D341Med (cell line): ENCODE data around the gene C19orf25.
A peak's percentile ranks its signal among the peaks of the same experiment; 100 is the strongest.

ENCODE experiments used
- DNase-seq: peaks from one replicate; pipeline ENCODE4 v3.0.0; 2012; ENCODE audit warnings: low spot score

The C19orf25 gene

DNA sequence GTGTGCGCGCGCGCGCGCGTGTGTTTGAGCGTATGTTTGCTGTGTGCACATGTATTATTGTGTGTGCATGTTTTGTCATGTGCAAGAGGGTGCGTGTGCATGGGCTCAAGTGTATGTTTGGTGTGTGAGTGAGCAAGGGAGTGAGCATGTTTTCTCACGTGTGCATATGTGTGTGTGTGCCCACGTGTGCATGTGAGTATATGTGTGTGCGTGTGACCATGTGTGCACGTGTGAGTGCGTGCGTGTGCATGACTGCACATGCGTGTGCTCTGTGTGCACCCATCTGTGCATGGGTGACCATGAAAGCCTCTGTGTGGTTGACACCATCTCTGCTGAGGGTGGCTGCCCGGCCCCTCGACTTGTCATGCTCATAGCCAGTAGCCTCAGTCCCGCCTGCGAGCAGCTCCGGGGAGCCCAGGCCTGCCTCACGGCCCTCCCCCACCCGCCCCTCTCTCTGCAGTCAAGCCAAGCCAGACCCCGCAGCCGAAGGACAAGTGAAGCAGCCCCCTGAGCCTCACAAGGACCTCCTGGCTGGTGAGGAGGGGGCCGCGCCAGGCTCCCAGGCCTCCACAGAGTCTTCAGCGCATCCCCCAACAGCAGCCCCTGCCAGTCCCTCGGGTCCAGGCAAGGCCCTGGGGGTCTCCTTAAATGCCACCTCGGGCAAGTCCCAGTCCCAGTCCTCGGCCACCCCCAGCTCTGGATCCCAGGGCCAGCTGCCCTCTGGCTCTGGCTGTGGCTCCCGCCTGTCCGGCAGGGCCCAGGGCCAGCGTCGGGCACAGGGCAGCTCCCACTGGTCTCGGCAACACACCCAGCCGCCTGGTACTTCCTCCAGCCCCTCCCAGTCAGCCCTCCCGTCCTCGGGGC is 17.9 kb upstream of the C19orf25 start:
- DNase-seq, result no peak

DNA sequence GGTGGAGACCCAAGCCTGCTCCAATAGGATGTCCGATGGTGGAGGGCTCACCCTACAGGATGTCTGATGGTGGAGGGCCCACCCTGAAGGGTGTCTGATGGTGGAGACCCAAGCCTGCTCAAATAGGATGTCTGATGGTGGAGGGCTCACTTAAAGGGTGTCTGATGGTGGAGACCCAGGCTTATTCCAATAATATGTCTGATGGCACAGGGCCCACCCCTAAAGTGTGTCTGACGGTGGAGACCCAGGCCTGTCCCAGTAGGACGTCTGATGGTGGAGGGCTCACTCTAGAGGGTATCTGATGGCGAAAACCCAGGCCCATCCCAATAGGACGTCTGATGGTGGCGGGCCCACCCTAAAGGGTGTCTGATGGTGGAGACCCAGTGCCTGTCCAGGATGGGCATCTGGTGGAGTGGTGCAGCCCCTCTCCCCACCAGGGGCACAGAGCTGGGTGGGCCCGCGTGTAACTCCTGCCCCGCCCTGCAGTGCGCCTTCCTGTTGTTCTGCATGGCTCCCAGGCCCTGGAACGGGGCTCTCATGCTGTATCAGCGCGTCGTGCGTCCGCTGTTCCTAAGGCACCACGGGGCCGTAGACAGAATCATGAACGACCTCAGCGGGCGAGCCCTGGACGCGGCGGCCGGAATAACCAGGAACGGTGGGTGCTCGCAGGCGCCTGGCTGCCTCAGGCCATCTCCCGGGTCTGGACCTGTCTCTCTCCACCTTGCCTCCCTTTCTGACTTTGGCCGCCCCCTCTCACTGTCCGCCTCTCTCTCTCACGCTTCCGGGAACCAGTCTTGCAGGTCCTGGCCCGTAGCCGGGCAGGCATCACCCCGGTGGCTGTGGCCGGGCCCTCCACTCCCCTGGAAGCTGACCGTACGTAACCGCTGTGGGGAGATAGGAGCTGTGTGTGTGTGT is 17.0 kb upstream of the C19orf25 start:
- DNase-seq, result no peak

DNA sequence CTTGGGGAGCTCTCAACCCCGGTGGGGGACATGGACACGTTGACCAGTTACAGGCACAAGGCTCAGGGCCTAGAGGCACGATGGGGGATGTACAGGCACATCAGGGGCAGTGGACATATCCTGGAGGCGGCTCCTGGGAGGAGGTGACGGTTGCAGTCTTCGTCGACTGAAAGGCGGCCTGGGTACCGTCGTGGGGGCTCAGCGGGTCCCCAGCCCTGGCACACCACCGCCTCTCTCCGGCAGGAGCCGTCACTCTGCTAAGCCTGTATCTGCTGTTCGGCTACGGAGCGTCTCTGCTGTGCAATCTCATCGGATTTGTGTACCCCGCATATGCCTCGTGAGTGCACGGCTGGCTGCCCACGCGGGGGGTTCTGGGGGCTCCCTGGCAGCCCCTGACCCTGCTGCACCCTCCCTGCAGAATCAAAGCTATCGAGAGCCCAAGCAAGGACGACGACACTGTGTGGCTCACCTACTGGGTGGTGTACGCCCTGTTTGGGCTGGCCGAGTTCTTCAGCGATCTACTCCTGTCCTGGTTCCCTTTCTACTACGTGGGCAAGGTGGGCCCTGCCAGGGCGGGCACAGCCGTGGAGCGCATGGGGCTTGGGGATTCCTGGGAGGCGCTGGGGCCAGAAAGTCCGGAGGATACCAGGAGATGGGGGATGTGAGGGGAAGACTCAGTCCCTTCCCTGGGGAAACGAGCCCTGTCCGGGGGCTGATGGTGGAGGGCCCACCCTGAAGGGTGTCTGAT is 16.2 kb upstream of the C19orf25 start:
- DNase-seq, result no peak

DNA sequence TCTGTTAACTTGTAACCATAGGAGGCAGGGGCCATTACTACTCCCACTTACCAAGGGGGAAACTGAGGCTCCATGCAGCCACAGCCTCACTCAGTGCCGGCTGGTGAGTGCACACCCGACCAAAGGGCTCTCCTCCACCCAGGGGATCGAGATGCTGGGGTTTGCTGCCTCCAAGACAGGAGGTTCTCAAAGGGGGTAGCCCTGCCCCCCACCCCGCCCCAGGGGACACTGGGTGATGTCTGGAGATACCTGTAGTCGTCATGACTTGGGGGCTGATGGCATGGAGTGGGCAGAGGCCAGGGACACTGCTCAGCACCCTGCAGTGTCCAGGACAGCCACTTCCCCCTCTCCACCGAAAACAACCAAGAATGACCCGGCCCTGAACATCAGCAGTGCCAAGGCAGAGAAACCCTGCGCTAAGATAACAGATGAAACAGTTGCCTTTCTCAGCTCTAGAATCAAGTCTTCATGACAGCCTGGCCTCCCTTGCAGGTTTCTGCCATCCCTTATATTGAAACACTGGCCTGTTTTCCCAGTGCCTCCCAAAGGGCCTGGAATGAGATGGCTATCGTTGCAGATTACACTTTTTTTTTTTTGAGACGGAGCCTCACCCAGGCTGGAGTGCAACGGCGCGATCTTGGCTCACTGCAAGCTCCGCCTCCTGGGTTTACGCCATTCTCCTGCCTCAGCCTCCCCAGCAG is 15.2 kb upstream of the C19orf25 start:
- DNase-seq, result no peak

DNA sequence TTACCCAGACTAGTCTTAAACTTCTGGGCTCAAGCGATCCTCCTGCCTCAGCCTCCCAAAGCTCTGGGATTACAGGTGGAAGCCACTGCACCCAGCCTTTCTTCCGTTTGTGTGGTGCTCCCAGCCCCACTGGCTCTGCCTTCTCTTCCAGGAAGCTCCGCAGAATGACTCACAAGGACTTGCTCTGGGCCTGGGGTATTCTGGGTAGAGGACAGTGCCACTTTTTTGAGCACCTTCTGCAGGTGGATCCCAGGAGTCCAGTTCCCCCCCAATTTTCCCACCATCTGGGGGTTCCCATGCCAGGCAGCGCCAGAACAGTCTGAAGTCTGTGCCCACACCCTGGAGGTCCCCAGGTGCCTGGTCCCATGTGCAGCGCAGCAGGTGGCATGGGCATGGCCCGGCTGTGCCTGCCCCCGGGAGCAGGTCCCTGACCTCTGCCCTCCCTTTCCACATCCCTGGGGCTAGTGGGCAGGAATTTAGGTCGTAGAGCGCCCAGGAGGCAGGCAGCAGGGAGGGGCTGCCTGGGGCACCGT is 13.5 kb upstream of the C19orf25 start:
- DNase-seq, result no peak

DNA sequence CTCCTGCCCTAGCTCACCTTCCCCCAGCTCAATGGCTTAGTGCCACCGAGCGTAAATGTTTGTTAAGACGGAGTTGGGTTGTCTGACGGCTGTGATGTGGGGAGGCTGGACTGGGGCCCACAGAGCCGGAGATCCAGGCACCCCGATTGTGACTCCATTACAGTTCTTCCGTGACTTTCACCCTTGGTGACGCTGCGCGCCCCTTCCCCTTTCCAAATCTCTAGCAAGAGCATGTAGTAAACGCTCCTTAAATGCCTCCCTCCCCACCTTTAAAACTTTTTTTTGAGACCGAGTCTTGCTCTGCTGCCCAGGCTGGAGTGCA is 12.8 kb upstream of the C19orf25 start:
- no peak for DNase-seq

DNA sequence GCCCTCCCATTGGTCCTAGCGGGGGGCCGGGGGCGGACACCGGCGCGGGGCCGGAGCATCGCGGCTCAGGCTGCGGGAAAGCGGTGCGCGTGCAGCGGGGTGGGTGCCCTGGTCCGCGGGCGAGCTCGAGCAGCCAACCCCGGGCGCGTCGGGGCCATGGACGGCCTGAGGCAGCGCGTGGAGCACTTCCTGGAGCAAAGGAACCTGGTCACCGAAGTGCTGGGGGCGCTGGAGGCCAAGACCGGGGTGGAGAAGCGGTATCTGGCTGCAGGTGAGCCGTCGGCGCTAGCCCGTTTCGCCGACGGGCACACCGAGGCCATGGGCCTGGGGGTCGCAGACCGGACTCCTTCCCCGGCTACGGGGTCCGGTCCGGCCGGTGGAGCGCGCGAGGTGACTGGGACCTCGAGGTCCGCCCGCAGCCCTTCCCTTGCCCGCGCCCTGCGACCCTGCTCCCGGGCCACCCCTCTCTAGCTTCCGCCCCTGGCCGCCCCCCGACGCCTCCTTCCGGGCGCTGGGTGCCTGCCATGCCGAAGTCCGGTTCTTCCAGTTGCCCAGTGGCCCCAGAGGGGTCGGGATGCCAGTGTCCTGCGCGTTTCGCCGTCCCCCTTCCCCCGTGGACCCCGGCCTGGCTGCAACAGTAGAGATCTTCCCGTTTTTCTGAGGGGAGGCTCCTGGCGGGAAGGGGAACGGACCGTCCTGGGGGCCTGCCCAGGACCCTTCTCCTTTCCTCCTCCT is 12.3 kb upstream of the C19orf25 start, which contains the start of gene REEP6:
TSS of gene REEP6 (plus strand) at position 68 of the 735 bp plus-strand sequence. CDS start at position 157, 89 bp downstream.
- DNase-seq, result no peak

DNA sequence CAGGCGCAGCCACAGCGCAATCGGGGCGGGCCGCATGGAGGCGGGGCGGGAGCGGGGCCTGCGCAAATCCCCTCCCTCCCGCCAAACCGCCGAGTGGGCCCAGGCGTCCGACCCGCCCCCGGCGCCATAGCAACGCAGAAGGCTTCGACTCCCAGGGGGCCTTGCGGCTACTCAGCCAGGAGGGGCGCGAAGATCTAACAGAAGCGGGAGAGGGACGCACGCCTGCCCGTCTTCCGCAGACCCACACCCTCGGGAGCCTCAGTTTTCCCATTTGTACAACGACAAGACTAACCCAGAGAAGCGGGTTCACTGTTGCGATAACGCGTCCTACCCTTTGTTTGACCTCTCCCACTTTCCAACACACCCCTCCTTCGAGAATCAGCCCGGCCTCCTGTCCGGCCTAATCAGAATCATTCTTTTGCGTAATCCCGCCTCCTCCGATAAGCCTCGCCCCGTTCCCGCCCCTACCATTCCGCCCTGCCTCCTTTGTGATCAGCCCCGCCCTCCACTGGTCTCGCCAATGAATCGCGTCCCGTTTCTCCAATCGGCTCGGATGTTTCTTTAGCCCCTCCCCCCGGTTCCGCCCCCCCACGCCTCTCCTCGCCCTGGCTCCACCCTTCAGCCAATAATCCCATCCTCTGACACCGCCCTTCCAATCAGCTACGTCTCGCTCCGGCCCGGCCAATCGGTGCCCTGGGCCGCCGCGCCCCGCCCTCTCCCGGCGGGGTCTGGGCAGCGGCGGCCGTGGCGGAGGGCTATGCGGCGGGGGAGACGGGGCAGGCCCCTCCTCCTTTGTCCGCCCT is 11.5 kb upstream of the C19orf25 start, which contains the start of gene PCSK4:
TSS of gene PCSK4 (minus strand) at position 40 of the 803 bp plus-strand sequence. CDS start at position 36, 4 bp downstream.
- peak; percentile 97 for DNase-seq

DNA sequence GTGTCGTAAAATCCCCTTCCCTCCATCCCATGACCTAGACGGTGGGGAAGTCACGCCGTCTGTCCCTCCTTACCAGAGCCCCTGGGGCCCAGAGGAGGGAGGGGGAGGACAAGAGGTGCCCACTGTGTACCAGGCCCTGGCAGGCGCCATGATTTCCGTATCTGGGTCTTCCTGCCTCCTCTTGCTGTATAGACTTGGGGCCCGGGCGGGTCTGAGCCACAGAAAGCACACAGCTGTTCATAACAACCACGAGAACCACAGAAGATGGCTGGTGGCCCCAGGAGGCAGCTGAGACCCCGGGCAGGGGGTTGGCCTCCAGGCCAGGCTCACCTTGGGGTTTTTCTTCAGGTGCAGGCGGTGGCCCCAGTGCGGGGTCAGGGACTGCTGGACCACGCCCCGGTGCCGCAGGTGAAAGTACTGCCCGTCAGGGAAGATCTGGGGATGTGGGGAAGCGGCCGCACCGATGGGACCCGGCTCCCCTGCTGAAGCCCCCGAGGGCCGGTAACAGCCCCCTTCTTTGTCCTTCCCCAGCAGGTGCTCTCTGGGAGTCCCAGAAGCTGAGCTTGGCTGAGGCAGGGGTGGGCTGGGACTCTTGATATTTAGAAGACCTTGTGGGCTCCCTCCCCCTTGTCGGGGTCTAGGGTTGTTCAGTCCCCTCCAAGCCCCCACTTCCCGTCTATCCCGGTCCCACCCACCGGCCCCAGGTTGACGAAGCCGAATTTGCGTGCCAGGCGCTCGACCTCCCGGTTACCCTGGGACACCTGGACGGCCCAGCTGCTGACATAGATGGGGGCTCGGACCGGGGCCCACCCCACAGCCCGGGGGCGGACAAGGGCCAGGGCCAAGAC is 10.7 kb upstream of the C19orf25 start:
- no peak for DNase-seq

DNA sequence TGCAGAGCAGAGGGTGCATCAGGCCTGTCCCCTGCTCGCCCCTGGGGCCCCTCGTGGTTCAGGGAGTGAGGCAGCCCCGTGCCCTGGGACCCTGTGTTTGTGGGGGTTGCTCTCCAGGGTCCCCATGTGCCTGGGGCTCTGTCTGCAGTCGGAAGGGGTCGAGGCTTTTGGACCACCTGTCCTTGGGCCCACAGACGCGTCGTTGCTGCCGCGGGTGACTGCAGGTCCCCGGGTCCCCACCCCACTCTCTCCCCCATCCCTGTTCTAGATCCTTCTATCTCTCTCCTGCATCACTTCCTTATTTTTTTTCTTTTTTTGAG is 9.2 kb upstream of the C19orf25 start:
- DNase-seq, result no peak

DNA sequence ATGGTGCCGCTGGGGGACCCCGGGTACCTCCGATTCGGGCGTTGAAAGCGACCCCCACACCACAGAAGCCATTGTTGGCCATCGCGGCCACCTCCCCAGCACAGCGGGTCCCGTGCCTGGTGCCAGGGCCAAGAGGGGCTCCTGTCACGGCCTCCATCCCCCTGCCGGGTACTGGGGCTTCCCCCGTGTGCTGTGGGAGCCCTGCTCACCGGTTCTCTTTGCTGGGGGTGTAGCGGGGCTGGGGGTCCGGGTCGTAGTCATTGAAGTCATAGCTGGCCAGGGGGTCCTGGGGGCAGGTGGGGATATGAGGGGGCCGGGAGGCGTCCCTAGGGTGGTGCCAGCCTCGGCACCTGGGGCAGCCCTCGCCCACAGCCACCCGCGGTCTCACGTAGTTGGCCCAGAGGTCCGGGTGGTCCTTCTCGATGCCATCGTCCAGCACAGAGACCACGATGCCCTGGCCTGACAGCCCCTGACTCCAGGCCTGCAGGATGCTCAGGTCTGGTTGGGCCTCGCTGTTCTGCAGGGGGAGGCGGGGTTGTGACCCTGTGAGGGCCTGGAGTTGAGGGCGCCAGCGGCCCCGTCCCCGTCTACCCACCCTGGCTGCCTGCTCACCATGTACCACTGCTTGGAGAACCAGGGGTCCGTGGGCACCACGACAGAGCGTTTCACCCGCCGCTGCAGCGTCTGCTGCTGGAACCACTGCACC is 8.7 kb upstream of the C19orf25 start:
- DNase-seq, result no peak

DNA sequence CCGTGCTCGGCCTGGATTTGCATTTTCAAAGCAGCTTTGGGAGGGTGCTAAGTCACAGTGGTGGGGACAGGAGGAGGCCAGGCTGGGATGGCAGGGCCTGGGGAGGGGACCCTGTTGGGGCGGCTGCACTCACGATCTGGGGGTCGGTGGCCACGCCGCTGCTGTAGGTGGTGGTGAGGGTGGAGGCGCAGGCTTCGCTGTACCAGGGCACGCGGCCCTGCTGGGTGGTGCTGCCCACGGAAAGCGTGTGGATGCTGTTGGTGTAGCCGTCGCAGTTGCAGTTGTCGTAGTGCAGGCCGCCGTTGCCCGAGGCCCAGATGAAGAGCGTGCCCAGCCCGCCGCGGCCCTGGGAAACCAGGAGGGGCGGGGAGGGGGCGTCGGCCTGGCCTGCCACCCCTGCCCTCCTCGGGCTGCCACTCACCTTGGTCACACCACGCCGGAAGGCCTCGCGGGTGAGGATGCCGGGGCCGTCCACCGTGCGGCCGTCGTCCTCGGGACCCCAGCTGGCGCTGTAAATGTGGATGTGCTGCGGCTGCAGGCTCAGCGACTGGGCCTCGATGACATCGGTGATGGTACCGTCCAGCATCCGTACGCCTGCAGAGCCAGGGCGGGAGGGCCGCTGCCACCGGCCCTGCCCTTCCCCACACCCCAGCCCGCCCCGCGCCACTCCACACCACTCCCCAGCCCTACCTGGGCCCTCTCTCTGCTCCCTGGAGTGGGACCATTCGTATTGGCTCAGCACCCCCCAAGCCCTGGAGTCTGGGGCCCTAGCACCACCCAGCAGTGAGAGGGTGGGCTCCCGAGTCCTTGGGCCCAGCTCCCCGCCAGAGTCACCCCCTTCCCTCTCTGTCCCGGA is 7.9 kb upstream of the C19orf25 start:
- DNase-seq, result no peak

DNA sequence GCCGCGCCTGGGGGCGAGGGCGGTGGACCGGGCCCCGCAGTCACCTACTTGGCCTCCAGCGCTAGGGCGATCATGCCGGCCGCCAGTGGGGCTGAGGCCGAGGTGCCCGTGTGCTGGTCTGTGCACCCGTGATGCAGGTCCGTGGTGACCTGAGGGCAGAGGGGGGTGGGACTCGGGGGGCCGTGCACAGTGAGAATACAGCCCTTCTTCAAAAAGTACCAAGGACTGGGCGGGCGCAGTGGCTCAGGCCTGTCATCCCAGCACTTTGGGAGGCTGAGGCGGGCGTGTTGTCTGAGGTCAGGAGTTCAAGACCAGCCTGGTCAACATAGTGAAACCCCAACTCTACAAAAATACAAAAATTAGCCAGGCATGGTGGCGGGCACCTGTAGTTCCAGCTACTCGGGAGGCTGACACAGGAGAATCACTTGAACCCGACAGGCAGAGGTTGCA is 5.0 kb upstream of the C19orf25 start:
- DNase-seq, result no peak

DNA sequence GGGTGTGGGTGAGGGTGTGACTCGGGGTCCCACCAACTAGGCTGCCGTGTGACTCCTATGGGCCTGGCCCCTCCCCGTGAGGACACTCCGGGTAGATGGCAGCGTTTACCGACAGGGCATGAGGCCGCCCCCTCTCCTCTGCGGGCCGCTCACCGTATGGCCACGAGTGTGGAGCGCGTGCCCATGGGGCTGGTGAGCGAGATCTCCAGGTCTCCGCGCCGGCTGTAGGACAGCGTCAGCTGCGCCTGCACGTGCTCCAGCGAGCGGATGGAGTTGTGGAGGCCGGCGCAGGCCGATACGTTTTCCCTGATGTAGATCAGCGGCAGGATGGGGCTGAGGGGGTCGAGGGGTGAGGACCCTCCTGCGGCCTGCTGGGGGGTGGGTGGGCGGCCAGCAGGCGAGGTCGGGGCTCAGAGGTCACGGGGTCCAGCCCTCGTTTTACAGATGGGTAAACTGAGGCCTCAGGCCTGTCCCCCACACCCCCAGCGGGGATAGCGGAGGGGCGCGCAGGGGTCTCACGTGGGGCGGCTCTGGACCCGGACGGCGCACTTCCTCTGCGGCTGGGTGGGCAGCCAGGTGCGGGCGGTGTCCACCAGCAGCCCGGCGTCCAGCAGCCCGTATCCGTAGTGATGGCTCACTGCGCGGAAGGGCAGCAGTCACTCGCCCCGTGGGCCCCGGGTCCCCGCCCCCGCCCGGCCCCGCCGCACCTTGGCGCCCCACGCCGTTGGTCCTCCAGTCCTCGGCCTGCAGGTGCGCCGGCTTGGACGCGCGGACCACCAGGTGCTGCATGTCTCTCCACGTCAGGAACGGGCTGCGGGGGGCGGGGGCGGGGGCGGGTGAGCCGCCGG is 4.3 kb upstream of the C19orf25 start:
- DNase-seq, result no peak

DNA sequence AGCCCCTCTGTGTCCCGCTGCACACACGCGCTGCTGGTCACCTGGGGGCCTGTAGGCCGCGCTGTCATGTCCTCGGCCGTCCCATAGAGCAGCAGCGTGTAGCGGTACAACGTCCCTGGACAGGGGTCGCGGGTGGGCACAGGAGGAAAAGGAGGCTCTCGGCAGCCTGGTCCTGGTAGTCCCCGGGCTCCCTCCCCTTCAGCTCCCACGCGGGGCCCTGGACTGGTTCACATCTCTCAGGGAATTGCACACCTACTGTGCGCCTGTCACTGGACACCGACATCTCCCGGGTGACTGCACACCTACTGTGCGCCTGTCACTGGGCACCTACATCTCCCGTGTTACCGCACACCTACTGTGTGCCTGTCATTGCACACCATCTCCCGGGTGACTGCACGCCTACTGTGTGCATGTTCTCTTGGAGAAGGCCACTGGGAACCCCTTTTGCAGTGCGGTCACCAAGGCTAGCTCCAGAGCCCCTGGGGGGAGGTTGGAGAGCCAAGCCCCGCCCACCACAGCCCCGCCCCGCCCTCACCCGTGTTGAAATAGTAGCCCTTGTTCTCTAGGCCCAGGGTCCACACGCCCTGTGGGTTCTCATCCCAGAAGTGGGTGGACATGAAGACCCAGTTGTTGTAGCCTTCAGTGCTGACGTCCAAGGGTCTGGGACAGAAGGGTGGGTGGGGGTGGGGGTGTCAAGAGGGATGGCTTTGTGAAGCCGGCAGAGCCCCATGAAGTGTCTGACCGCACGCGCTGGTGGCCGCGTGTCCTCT is 3.5 kb upstream of the C19orf25 start:
- no peak for DNase-seq
